Transverse colon (tissue), 3 donors: Measurements from ENCODE around the gene SIT1.

Experiments used
- POLR2A ChIP-seq: fragments of 450-650 bp; IDR thresholded peaks from one replicate; pipeline ENCODE4 v1.6.1; 2016; ENCODE audit warnings: antibody characterized with exemption, mild to moderate bottlenecking, moderate library complexity
- TF ChIP-seq, protein P1 (sequence below), 5 experiments: fragments of 200-600 bp in 3 of 5; fragments of 450-650 bp in 2 of 5; sonication (generic) in 3 of 5; IDR thresholded peaks; 1 replicate in 2 of 5; 2 replicates in 3 of 5; pipeline ENCODE4 v1.5.1; 2016 to 2017; ENCODE audit warnings: antibody characterized with exemption in 5 of 5, inconsistent platforms in 3 of 5, mild to moderate bottlenecking in 2 of 5, moderate library complexity in 1 of 5

- no peak for TF ChIP-seq POLR2A
- TF ChIP-seq, protein P1, sequence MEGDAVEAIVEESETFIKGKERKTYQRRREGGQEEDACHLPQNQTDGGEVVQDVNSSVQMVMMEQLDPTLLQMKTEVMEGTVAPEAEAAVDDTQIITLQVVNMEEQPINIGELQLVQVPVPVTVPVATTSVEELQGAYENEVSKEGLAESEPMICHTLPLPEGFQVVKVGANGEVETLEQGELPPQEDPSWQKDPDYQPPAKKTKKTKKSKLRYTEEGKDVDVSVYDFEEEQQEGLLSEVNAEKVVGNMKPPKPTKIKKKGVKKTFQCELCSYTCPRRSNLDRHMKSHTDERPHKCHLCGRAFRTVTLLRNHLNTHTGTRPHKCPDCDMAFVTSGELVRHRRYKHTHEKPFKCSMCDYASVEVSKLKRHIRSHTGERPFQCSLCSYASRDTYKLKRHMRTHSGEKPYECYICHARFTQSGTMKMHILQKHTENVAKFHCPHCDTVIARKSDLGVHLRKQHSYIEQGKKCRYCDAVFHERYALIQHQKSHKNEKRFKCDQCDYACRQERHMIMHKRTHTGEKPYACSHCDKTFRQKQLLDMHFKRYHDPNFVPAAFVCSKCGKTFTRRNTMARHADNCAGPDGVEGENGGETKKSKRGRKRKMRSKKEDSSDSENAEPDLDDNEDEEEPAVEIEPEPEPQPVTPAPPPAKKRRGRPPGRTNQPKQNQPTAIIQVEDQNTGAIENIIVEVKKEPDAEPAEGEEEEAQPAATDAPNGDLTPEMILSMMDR (IDR thresholded peaks at IDR 0.05), result no peak
Measured at GRCh38 chr9:35666045-35666444, 15.3 kb upstream of the SIT1 start.
